Measurements from ENCODE around the gene SPDYC. TPM values are rescaled to one million over a fixed set of nuclear protein-coding genes. Genes with fewer than 3 reads are reported as not detected.
A peak's percentile ranks its signal among the peaks of the same experiment; 100 is the strongest.

SPDYC gene
- total and polyA plus RNA-seq, 2 of the 13 experiments (the other 11 are each of a cell fraction or from before 2014, with no cell fraction given), result 0.15 to 0.33 TPM

DNA sequence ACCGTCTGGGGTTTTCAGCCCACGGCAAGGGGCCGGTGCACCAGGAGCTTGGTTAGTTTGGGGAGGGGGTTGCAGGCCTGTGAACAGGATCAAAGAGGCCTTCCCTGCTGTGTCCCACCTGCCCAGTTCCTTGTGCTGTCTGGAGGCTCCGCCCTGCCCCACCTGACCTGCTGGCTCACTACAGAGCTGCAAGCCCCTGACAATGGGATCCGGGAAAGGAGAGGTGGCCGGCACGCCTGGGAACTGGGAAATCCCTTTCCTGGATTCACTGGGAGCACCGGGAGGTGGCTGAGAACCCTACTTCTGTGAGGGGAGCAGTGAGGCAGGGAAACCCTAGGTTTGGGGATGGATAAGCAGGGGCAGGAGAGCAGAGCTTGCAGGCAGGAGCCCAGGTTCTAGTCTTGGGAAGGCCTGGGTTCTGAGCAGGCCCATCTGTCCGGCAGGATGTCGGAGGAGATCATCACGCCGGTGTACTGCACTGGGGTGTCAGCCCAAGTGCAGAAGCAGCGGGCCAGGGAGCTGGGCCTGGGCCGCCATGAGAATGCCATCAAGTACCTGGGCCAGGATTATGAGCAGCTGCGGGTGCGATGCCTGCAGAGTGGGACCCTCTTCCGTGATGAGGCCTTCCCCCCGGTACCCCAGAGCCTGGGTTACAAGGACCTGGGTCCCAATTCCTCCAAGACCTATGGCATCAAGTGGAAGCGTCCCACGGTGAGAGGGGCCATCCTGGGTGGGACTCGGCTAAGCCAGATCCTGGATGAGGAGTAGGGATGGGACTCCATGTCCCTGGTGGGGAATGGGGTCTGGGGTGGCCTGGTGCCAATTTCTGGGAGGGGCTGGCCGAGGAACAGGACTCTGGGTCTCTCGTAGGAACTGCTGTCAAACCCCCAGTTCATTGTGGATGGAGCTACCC lies 12.5 kb downstream of the SPDYC start (continued):
- TF ChIP-seq LBX2 (CRISPR knock-in tag; IDR thresholded peaks at IDR 0.05; ENCODE audit: borderline replicate concordance), result 0 out of 2 replicates have a peak, but pooled peaks have one; percentile 19
- no peak for TF ChIP-seq ZNF670 (CRISPR knock-in tag; IDR thresholded peaks at IDR 0.05; ENCODE audit: borderline replicate concordance)
- TF ChIP-seq SOX6 (IDR thresholded peaks at IDR 0.05), result no peak
- TF ChIP-seq SOX6 (CRISPR knock-in tag; IDR thresholded peaks at IDR 0.05), result no peak
- TF ChIP-seq NFATC3 (CRISPR knock-in tag; IDR thresholded peaks at IDR 0.05), result no peak
- TF ChIP-seq NFAT5 (CRISPR knock-in tag; IDR thresholded peaks at IDR 0.05), result no peak
- no peak for TF ChIP-seq ZC3H13 (CRISPR knock-in tag; IDR thresholded peaks at IDR 0.05)
- TF ChIP-seq, protein P1, sequence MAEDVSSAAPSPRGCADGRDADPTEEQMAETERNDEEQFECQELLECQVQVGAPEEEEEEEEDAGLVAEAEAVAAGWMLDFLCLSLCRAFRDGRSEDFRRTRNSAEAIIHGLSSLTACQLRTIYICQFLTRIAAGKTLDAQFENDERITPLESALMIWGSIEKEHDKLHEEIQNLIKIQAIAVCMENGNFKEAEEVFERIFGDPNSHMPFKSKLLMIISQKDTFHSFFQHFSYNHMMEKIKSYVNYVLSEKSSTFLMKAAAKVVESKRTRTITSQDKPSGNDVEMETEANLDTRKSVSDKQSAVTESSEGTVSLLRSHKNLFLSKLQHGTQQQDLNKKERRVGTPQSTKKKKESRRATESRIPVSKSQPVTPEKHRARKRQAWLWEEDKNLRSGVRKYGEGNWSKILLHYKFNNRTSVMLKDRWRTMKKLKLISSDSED (CRISPR knock-in tag; IDR thresholded peaks at IDR 0.05), result no peak
- TF ChIP-seq TMF1 (CRISPR knock-in tag; IDR thresholded peaks at IDR 0.05; ENCODE audit: low read depth), result no peak
- no peak for TF ChIP-seq KDM5A (IDR thresholded peaks at IDR 0.05; ENCODE audit: borderline replicate concordance, low read length)
- TF ChIP-seq TAF1 (CRISPR knock-in tag; IDR thresholded peaks at IDR 0.05), result peak; percentile 48; the same call in 1 of the 2 replicates
- TF ChIP-seq, protein P2, sequence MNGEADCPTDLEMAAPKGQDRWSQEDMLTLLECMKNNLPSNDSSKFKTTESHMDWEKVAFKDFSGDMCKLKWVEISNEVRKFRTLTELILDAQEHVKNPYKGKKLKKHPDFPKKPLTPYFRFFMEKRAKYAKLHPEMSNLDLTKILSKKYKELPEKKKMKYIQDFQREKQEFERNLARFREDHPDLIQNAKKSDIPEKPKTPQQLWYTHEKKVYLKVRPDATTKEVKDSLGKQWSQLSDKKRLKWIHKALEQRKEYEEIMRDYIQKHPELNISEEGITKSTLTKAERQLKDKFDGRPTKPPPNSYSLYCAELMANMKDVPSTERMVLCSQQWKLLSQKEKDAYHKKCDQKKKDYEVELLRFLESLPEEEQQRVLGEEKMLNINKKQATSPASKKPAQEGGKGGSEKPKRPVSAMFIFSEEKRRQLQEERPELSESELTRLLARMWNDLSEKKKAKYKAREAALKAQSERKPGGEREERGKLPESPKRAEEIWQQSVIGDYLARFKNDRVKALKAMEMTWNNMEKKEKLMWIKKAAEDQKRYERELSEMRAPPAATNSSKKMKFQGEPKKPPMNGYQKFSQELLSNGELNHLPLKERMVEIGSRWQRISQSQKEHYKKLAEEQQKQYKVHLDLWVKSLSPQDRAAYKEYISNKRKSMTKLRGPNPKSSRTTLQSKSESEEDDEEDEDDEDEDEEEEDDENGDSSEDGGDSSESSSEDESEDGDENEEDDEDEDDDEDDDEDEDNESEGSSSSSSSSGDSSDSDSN (CRISPR knock-in tag; IDR thresholded peaks at IDR 0.05), result peak; percentile 13; the same call in 1 of the 2 replicates
- TF ChIP-seq MEIS1 (CRISPR knock-in tag; IDR thresholded peaks at IDR 0.05; ENCODE audit: borderline replicate concordance), result no peak
- 0 out of 2 replicates have a peak, but pooled peaks have one; percentile 59 for TF ChIP-seq ZNF788 (CRISPR knock-in tag; IDR thresholded peaks at IDR 0.05; ENCODE audit: borderline replicate concordance)
- no peak for TF ChIP-seq STAT5B (CRISPR knock-in tag; IDR thresholded peaks at IDR 0.05)
- TF ChIP-seq ZNF124 (CRISPR knock-in tag; IDR thresholded peaks at IDR 0.05), result no peak
- TF ChIP-seq RFXAP (CRISPR knock-in tag; IDR thresholded peaks at IDR 0.05; ENCODE audit: borderline replicate concordance), result no peak
- no peak for TF ChIP-seq ZKSCAN5 (CRISPR knock-in tag; IDR thresholded peaks at IDR 0.05)

Data from HepG2 (cell line).